Activated naive CD4-positive, alpha-beta T cell treated with anti-CD3 and anti-CD28 coated beads, Interleukin-2, amount 50 U/mL, for 72 hours (primary cell): ENCODE results near the gene ZNF730. TPM values are rescaled to one million over a fixed set of nuclear protein-coding genes. Genes with fewer than 3 reads are reported as not detected.

Experiments used
- ATAC-seq, 2 donors: fragments of 150-1000 bp; cut with Tn5 transposase; 2 replicates each; pipeline ENCODE4 v1.10.0; 2021; ENCODE audit warnings: mild to moderate bottlenecking in 2 of 2, moderate library complexity in 2 of 2
- DNase-seq, 2 donors: peaks; one replicate each; pipeline ENCODE4 v3.0.0; 2021 to 2022; ENCODE audit warnings: low spot score in 2 of 2
- H3K27ac Mint-ChIP-seq, 2 donors: one replicate each; pipeline ENCODE4 v1.8.0; 2022; ENCODE audit warnings: mild to moderate bottlenecking in 2 of 2, mixed read lengths in 2 of 2
- H3K36me3 Mint-ChIP-seq, 2 donors: one replicate each; pipeline ENCODE4 v1.8.0; 2022; ENCODE audit warnings: mixed read lengths in 2 of 2
- H3K9me3 Mint-ChIP-seq, 2 donors: one replicate each; pipeline ENCODE4 v1.8.0; 2022; ENCODE audit warnings: mixed read lengths in 2 of 2
- total RNA-seq, 2 donors: library from RNA; stranded (reverse); gene quantifications; one replicate each; pipeline ENCODE4 v1.2.3, GENCODE V29; 2022

The ZNF730 gene
- total RNA-seq, 2 donors from 2014 or later: 0.27 to 0.82 TPM

DNA sequence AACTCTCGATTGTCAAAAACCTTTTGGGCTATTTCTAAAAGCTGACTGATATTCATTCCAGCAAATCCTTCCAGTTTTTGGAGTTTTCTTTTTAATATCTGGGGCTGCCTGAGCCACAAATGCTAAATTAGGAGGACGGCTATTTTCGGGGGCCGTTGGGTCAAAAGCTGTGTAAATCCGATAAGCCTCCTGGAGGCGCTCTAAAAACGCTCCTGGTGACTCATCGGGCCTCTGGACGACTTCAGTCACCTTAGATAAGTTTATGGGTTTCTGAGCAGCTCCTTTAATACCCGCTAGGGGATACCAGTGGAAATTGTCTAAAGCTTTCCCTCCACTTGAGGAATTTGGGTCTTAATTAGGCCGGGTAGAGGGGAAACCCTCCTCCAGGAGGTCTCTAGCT is 66.4 kb downstream of the ZNF730 start:
- DNase-seq (no peak), ATAC-seq (no peak)
- H3K27ac Mint-ChIP-seq: no peak overlapping the region
- H3K9me3 Mint-ChIP-seq: peaks cover 26 to 30% of the 10 kb centered on the region in 2 donors
- H3K36me3 Mint-ChIP-seq: peaks cover 0 to 14% of the 10 kb centered on the region in 2 donors

DNA sequence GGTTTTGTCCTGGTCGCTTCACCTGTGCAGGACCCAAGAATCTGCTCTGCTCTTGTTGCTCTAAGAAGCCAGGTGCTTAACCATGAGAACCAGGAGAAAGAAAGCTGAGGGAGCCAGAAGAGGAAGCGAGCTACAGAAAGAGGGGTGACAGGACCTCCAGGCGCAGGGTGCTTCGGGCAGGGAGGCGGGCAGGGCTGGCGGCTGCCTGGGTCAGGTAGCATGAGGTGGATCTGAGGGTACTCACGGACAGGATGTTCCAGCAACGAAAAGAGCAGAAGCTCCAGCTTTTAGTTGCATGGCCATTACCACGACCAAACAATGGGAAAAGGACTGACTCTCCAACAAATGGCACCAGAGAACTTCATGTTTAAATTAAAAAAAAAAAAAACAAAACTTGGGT is 73.5 kb downstream of the ZNF730 start:
- no peak for DNase-seq
- no peak overlapping the region for H3K27ac Mint-ChIP-seq
- H3K9me3 Mint-ChIP-seq: peaks cover 14 to 18% of the 10 kb centered on the region in 2 donors
- ATAC-seq: no peak
- H3K36me3 Mint-ChIP-seq: no peaks in the 10 kb centered on the region

Other genes with a start within 250 kb of the ZNF730 start
- not detected for gene ZNF728, start 113.8 kb upstream of the ZNF730 start, total RNA-seq
- 10 to 100 TPM; 13.4 to 20.4 TPM for gene ZNF724, start 133.4 kb downstream of the ZNF730 start, total RNA-seq